LNCaP clone FGC (cell line): ENCODE data around the gene ZFP37.
A peak's percentile ranks its signal among the peaks of the same experiment; 100 is the strongest.

Source experiments
- DNase-seq: peaks from one replicate; pipeline ENCODE4 v3.0.0-alpha.2; 2011; ENCODE audit warnings: low read depth
- H3K4me3 ChIP-seq: 2 replicates; pipeline ENCODE4 v1.5.1; 2011; ENCODE audit warnings: mild to moderate bottlenecking, low read depth, low read length, control low read depth
- TF ChIP-seq, protein P1 (sequence below): IDR thresholded peaks from 2 replicates; pipeline ENCODE4 v1.5.1; 2012; ENCODE audit warnings: mild to moderate bottlenecking; ENCODE audit not compliant: control insufficient read depth, insufficient read depth; ENCODE audit errors: extremely low read depth

ZFP37 gene

DNA sequence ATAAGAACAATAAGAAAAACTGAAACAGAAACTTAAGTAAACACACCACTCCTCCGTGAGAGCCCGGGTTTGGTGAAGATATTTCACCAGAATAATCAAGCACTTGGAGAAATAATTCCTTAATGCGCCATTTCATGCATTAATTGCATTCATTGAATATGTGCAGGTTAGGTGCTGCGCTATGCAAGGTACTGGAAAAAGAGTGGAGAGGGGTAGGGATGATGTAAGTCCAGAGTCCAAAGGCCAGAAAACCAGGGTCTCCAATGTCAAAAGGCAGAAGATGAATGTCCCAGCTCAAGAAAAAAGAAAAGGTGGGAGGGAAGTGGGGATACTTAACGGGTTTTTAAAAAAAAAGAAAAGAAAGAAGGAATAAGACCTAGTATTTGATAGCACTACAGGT lies 669 bp upstream of the ZFP37 start:
- no peak for DNase-seq
- peak overlapping the region; percentile 84 for H3K4me3 ChIP-seq
- TF ChIP-seq, protein P1, sequence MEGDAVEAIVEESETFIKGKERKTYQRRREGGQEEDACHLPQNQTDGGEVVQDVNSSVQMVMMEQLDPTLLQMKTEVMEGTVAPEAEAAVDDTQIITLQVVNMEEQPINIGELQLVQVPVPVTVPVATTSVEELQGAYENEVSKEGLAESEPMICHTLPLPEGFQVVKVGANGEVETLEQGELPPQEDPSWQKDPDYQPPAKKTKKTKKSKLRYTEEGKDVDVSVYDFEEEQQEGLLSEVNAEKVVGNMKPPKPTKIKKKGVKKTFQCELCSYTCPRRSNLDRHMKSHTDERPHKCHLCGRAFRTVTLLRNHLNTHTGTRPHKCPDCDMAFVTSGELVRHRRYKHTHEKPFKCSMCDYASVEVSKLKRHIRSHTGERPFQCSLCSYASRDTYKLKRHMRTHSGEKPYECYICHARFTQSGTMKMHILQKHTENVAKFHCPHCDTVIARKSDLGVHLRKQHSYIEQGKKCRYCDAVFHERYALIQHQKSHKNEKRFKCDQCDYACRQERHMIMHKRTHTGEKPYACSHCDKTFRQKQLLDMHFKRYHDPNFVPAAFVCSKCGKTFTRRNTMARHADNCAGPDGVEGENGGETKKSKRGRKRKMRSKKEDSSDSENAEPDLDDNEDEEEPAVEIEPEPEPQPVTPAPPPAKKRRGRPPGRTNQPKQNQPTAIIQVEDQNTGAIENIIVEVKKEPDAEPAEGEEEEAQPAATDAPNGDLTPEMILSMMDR = no peak

DNA sequence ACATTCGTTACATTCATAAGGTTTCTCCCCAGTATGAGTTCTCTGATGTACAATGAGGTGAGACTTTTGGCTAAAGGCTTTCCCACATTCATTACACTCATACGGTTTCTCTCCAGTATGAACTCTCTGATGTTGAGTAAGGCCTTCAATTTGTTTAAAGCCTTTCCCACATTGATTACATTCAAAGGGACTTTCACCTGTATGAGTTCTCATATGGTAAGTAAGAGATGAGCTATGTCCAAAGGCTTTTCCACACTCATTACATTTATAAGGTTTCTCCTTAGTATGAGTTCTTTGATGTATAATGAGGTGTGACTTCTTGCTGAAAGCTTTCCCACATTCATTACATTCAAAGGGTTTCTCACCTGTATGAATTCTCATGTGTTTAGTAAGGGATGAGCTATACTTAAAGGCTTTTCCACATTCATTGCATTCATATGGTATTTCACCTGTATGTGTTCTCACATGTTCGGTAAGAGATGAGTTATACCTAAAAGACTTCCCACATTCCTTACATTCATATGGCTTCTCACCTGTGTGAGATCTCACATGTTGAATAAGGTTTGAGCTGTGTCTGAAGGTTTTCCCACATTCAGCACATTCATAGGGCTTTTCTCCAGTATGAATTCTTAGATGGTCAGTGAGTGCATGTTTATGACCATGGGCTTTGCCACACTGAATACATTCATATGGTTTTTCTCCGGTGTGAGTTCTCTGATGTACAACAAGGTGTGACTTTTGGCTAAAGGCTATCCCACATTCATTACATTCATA lies 13.5 kb downstream of the ZFP37 start:
- DNase-seq = no peak
- no peak overlapping the region for H3K4me3 ChIP-seq
- TF ChIP-seq, protein P1 = no peak

DNA sequence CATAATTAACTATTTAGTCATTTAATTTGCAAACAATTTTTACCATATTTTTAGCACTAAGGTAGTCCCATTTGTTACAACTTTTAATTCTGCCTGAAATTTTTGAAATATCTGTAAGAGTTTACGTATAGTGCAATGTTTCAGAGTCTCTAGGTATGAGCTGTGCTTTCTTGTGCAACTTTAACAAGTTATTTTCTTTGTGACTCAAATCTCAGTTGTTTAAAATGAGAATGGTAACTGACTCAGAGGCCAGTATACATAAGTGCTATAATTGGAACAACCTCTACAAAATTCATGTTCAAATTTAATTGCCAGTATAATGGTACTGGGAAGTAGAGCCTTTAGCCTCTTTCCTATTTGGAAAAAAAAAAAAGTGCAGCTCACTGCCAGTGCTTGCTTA lies 30.3 kb downstream of the ZFP37 start:
- no peak for DNase-seq
- TF ChIP-seq, protein P1 = no peak
- no peak overlapping the region for H3K4me3 ChIP-seq

DNA sequence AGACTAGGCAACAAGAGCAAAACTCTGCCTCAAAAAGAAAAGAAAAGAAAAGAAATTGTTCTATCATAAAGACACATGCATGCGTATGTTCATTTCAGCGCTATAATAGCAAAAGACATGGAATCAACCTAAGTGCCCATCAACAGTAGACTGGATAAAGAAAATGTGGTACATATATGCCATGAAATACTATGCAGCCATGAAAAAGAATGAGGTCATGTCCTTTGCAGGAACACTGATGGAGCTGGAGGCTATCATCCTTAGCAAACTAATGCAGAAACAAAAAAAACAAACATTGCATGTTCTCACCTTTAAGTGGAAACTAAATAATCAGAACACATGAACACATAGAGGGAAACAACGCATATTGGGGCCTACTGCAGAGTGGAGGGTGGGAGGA lies 38.3 kb downstream of the ZFP37 start:
- DNase-seq = no peak
- TF ChIP-seq, protein P1 = no peak
- no peak overlapping the region for H3K4me3 ChIP-seq

DNA sequence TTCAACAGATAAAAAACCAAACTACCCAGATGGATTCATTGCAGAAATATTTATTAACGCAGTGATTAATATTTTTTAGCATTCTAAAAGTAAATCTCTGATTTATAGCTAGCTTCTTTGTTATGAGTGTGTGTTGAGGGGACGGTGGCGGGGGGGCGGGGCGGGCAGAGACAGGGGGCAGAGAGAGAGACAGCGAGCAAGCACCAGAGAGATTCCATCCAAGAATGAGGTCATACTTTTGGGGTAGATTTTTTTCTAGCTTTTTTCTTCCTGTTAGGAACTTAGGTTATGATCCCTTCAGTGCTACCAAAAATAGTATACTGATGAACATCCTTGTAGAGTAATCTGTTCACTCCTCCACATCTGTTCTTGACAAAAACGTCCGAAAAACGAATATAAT lies 44.0 kb downstream of the ZFP37 start:
- peak overlapping the region; percentile 75 for H3K4me3 ChIP-seq
- DNase-seq = no peak
- TF ChIP-seq, protein P1 = no peak

DNA sequence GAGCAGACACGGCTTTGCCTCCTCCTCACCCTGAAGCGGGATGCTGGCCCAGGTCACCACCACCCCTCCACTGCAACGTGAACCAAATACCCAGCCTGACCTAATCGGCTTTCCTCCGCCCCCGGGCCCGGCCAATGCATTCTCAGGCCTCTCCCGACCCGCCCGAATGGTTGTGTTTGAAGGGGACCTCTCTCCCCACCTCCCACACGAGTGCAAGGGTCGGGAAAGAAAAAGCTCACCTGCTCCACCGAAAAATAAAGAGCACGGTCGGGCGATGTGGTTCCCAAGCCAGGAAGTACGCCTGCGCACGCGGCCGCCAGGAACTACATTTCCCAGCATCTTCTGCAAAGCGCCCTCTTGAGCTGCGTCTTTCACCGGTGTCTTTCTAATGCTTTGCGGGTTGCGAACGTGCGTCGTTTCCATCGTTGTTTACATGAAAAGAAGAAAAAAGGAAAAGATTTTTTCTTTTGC lies 44.6 kb downstream of the ZFP37 start, which contains the start of gene ZNF883:
TSS of gene ZNF883 (minus strand) at position 282 of the 471 bp plus-strand sequence.
- peak; percentile 56 for DNase-seq
- H3K4me3 ChIP-seq = peak within 1 kb of the TSS; percentile 75
- TF ChIP-seq, protein P1 = peak; percentile 22; the same call in 1 of the 2 replicates
